HepG2 (cell line): ENCODE results near the gene IGFLR1. TPM values are rescaled to one million over a fixed set of nuclear protein-coding genes. Genes with fewer than 3 reads are reported as not detected.

ENCODE experiments used
- ATAC-seq: fragments of 200-7000 bp; cut with Tn5 transposase; 3 replicates; pipeline ENCODE4 v1.9.1; 2020; ENCODE audit warnings: mild to moderate bottlenecking, moderate library complexity
- BruUV-seq: library from RNA; stranded (reverse); fragments of 400-500 nt; replicated peaks from 2 replicates; lab custom pipeline; 2021; lab: Mats Ljungman, UMichigan
- CTCF ChIA-PET: fragments of 300-600 bp; formaldehyde crosslinking; extraction: SDS; loops from one replicate; lab custom pipeline; 2021; ENCODE audit warnings: low total read pairs, inconsistent platforms, low intra/inter-chr PET ratio; lab: Yijun Ruan, JAX
- POLR2A ChIA-PET: fragments of 350-600 bp; sonication (Branson Sonifier 250); formaldehyde crosslinking; loops from one replicate; lab custom pipeline; 2020; ENCODE audit warnings: antibody characterized with exemption, inconsistent platforms; lab: Yijun Ruan, JAX
- DNase-seq: peaks from one replicate; pipeline ENCODE4 v3.0.0-alpha.2; 2015; ENCODE audit warnings: low spot score
- FAIRE-seq: peaks from 3 replicates; lab custom pipeline; 2011; peaks lifted over from hg19 to GRCh38; lab: Jason Lieb, UNC
- H2AFZ ChIP-seq: one replicate; pipeline ENCODE4 v1.6.1; 2011; ENCODE audit warnings: low read length, inconsistent platforms
- H3K27ac ChIP-seq: fragments of 300-600 bp; 3 replicates; pipeline ENCODE4 v1.8.0; 2011; ENCODE audit warnings: mixed run types, mild to moderate bottlenecking, mixed read lengths, low read length, inconsistent platforms; ENCODE audit not compliant: insufficient read depth; ENCODE audit errors: extremely low read length
- H3K27me3 ChIP-seq, 2 experiments: fragments of 200-600 bp in 1 of 2; 2 replicates in 1 of 2; 3 replicates in 1 of 2; pipeline versions ENCODE4 v1.6.0 to v1.8.0; 2011; ENCODE audit warnings: low read length in 2 of 2, mild to moderate bottlenecking in 2 of 2, moderate library complexity in 2 of 2, inconsistent platforms in 1 of 2; ENCODE audit not compliant: insufficient read depth in 2 of 2, control insufficient read depth in 1 of 2
- H3K36me3 ChIP-seq, 2 experiments: fragments of 200-600 bp in 1 of 2; replicated peaks in 1 of 2; 2 replicates in 1 of 2; 3 replicates in 1 of 2; pipeline versions ENCODE4 v1.5.1 to v1.8.0; 2011; ENCODE audit warnings: low read length in 2 of 2, inconsistent platforms in 1 of 2; ENCODE audit not compliant: insufficient read depth in 2 of 2, control insufficient read depth in 1 of 2
- H3K4me1 ChIP-seq: 2 replicates; pipeline ENCODE4 v1.5.1; 2012; ENCODE audit warnings: low read length, inconsistent platforms; ENCODE audit not compliant: insufficient read depth
- H3K4me2 ChIP-seq: 2 replicates; pipeline ENCODE4 v1.6.0; 2011; ENCODE audit warnings: low read depth, low read length, inconsistent platforms
- H3K4me3 ChIP-seq, 3 experiments: fragments of 200-600 bp in 1 of 3; sonication (generic), shearing (Covaris generic) in 1 of 3; replicated peaks in 1 of 3; 2 replicates each; pipeline ENCODE4 v1.5.1; 2011 to 2016; ENCODE audit warnings: low read length in 3 of 3, inconsistent platforms in 2 of 3, low read depth in 2 of 3, mild to moderate bottlenecking in 2 of 3, control low read depth in 1 of 3, mixed read lengths in 1 of 3; ENCODE audit not compliant: insufficient read depth in 1 of 3
- H3K79me2 ChIP-seq: one replicate; pipeline ENCODE4 v1.6.1; 2011; ENCODE audit warnings: low read length, inconsistent platforms; ENCODE audit not compliant: insufficient read depth
- H3K9ac ChIP-seq: 2 replicates; pipeline ENCODE4 v1.6.0; 2011; ENCODE audit warnings: mild to moderate bottlenecking, low read depth, low read length, inconsistent platforms; ENCODE audit not compliant: insufficient read depth
- H3K9me3 ChIP-seq: 2 replicates; pipeline ENCODE4 v1.5.1; 2012; ENCODE audit warnings: mild to moderate bottlenecking, low read length
- H4K20me1 ChIP-seq: 2 replicates; pipeline ENCODE4 v1.6.0; 2011; ENCODE audit warnings: inconsistent platforms, mild to moderate bottlenecking, low read length, moderate library complexity; ENCODE audit not compliant: insufficient read depth
- ARNT ChIP-seq: fragments of 450-650 bp; IDR thresholded peaks from 2 replicates; pipeline ENCODE4 v1.6.1; 2017
- ATM ChIP-seq: fragments of 450-650 bp; IDR thresholded peaks from 2 replicates; pipeline ENCODE4 v1.7.1; 2017; ENCODE audit warnings: mild to moderate bottlenecking, borderline replicate concordance
- BRD4 ChIP-seq: sonication (generic); formaldehyde crosslinking; IDR thresholded peaks from 2 replicates; pipeline ENCODE4 v1.4.0; 2020; ENCODE audit warnings: missing genetic modification reagents
- ELF3 ChIP-seq: IDR thresholded peaks from 2 replicates; pipeline ENCODE4 v1.6.1; 2016; ENCODE audit warnings: missing genetic modification reagents, missing compliant biosample characterization
- FOXK1 ChIP-seq: sonication (generic); formaldehyde crosslinking; IDR thresholded peaks from 2 replicates; pipeline ENCODE4 v1.4.0; 2020; ENCODE audit warnings: low read depth, missing genetic modification reagents, borderline replicate concordance
- HNRNPL ChIP-seq: fragments of 200-400 bp; formaldehyde crosslinking; IDR thresholded peaks from 2 replicates; pipeline ENCODE4 v1.6.1; 2017; ENCODE audit warnings: mild to moderate bottlenecking, low read depth, low read length
- JUND ChIP-seq: sonication (generic); formaldehyde crosslinking; IDR thresholded peaks from 2 replicates; pipeline ENCODE4 v1.8.0; 2022; ENCODE audit warnings: mild to moderate bottlenecking, missing genetic modification reagents
- KDM6A ChIP-seq: IDR thresholded peaks from 2 replicates; pipeline ENCODE4 v1.6.1; 2016; ENCODE audit warnings: low read depth
- RBM22 ChIP-seq: fragments of 200-400 bp; formaldehyde crosslinking; optimal IDR thresholded peaks from 2 replicates; pipeline ENCODE3; 2017; ENCODE audit warnings: mild to moderate bottlenecking, low read length, moderate library complexity
- RFXAP ChIP-seq: sonication (generic); formaldehyde crosslinking; IDR thresholded peaks from 2 replicates; pipeline ENCODE4 v1.4.0; 2020; ENCODE audit warnings: missing genetic modification reagents, borderline replicate concordance
- RNF2 ChIP-seq: fragments of 450-650 bp; conservative IDR thresholded peaks from 2 replicates; pipeline ENCODE4 v1.6.1; 2016; ENCODE audit warnings: low read depth
- TCF12 ChIP-seq, 2 experiments: fragments of 450-650 bp in 1 of 2; sonication (generic) in 1 of 2; formaldehyde crosslinking in 1 of 2; IDR thresholded peaks; 2 replicates each; pipeline versions ENCODE4 v1.6.1 to v1.8.0; 2017 to 2022; ENCODE audit warnings: antibody characterized with exemption in 1 of 2, mild to moderate bottlenecking in 1 of 2, missing genetic modification reagents in 1 of 2, moderate library complexity in 1 of 2
- TSC22D2 ChIP-seq: sonication (generic); formaldehyde crosslinking; IDR thresholded peaks from 2 replicates; pipeline ENCODE4 v1.5.1; 2020; ENCODE audit warnings: missing genetic modification reagents, mild to moderate bottlenecking, borderline replicate concordance
- ZBTB38 ChIP-seq: sonication (generic); formaldehyde crosslinking; IDR thresholded peaks from 2 replicates; pipeline ENCODE4 v1.5.1; 2020; ENCODE audit warnings: mild to moderate bottlenecking, missing genetic modification reagents
- ZNF20 ChIP-seq: sonication (generic); formaldehyde crosslinking; IDR thresholded peaks from 2 replicates; pipeline ENCODE4 v1.4.0; 2020; ENCODE audit warnings: mild to moderate bottlenecking, moderate library complexity, missing genetic modification reagents
- ZNF234 ChIP-seq: sonication (generic); formaldehyde crosslinking; conservative IDR thresholded peaks from 2 replicates; pipeline ENCODE4 v1.5.1; 2020; ENCODE audit warnings: mild to moderate bottlenecking, missing genetic modification reagents
- ZNF350 ChIP-seq: sonication (generic); formaldehyde crosslinking; IDR thresholded peaks from 2 replicates; pipeline ENCODE4 v1.4.0; 2020; ENCODE audit warnings: mild to moderate bottlenecking, low read depth, missing genetic modification reagents, borderline replicate concordance
- ZNF670 ChIP-seq: sonication (generic); formaldehyde crosslinking; IDR thresholded peaks from 2 replicates; pipeline ENCODE4 v1.8.0; 2022; ENCODE audit warnings: mild to moderate bottlenecking, missing genetic modification reagents, borderline replicate concordance
- WGBS: methylation state at CpG from one replicate; pipeline ENCODE4 v1.1.6; 2017; ENCODE audit warnings: low lambda C conversion rate; 5-methylcytosine and 5-hydroxymethylcytosine counted together
- in situ Hi-C: cut with HindIII; loops from 2 replicates; pipeline ENCODE4 v1.10.0; 2017; ENCODE audit warnings: low pct_unique_long_range_greater_than_20kb; ENCODE audit not compliant: extremely low pct_ligation_motif_present
- intact Hi-C: fragments of 100-400 bp; cut with micrococcal nuclease; formaldehyde crosslinking; loops from one replicate; pipeline ENCODE4 v1.10.0; 2022; ENCODE audit not compliant: unreplicated experiment
- polyA plus RNA-seq, 8 experiments: library from polyadenylated mRNA; depleted of rRNA in 3 of 8; stranded (reverse) in 7 of 8; unstranded in 1 of 8; fragments of >200 nt; fragmentation: Illumina TruSeq in 4 of 8; extraction: Trizol in 4 of 8; gene quantifications; 2 replicates each; pipeline versions ENCODE4 v1.2.1 to v1.2.3, GENCODE V29; 2011 to 2016; ENCODE audit warnings: low read depth in 4 of 8, missing spikeins in 1 of 8, mixed read lengths in 1 of 8; ENCODE audit not compliant: insufficient read depth in 1 of 8
- total RNA-seq, 5 experiments: library from RNA; depleted of rRNA; stranded (reverse); fragments of >200 nt; fragmentation: Illumina TruSeq; extraction: Trizol; gene quantifications; 2 replicates each; pipeline ENCODE4 v1.2.3, GENCODE V29; 2016; ENCODE audit warnings: low read depth in 1 of 5
- TF ChIP-seq, protein P1 (sequence below): sonication (generic); formaldehyde crosslinking; conservative IDR thresholded peaks from 2 replicates; pipeline ENCODE4 v1.5.0; 2020; ENCODE audit warnings: missing genetic modification reagents
- TF ChIP-seq, protein P2 (sequence below), 2 experiments: fragments of 450-650 bp in 1 of 2; sonication (generic) in 1 of 2; formaldehyde crosslinking; IDR thresholded peaks; 2 replicates each; pipeline versions ENCODE4 v1.5.0 to v1.8.0; 2020 to 2022; ENCODE audit warnings: mild to moderate bottlenecking in 1 of 2, missing genetic modification reagents in 1 of 2

The IGFLR1 gene
- total and polyA plus RNA-seq, 2 of the 13 experiments (the other 11 are each of a cell fraction or from before 2014, with no cell fraction given), result 5.4 to 8.9 TPM

DNA sequence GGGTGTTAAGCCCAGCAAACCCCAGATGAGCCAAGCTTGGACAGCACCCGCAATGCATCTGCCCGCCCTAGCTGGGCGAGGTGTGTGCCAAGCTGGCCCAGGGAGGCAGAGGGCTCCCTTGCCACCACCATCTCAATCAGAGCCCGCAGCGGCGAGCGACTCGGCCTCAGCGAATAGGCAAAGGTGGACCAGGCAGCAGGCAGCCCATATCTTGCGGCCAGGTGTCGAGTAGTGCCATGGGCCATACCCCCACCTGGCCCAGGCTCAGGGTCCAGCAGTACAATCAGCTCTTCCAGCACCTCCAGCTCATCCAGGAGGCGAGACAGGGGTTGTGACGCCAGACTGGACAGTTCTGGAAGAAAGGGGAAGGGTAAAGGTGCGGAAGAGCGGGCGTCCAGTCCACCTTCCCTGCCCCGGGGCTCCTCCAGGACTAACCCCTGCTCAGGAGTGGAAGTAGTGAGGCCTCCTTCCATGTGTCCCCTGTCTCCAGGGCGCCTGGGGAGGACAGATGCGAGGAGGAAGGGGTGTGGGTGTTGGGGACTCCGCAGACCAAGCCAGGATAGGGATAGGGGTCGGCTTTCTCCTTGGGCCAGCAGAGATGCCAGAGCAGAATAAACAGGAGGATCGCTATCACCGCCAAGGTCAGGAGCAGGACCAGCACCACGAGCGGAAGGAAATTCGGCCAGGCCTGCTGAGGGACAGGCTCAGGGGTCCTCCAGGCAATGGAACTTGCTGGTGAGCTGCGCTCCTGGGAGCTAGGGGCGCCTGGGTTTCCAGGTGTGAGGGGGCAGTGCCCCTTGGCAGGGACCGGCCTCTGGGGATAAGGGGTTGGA lies 2.8 kb downstream of the IGFLR1 start (continued):
- TF ChIP-seq RBM22, result peak; percentile 34
- TF ChIP-seq KDM6A (CRISPR knock-in tag), result no peak
- 0 out of 2 replicates have a peak, but pooled peaks have one; percentile 46 for TF ChIP-seq HNRNPL
- TF ChIP-seq, all 625 proteins: peak for 8

DNA sequence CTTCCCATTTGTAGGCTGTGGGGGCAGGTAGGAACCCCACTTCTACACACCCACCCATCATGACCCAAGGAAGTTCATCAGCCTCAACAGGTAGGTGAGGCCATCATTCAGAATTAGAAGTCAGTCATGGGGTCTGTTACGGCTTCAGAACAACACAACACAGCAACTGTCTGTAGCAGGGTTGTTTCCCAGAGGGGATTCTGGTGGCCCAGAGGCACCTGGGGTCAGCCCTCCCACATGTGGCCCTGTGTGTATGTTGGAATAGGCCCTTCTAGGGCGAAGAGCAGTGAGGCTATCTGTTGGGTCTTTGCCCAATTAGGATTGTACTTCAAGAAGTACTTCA lies 3.4 kb downstream of the IGFLR1 start:
- ATAC-seq (no peak), DNase-seq (no peak), FAIRE-seq (no peak)
- no peaks in the 10 kb centered on the region for H4K20me1 ChIP-seq
- H3K27me3 ChIP-seq, result no peaks in the 10 kb centered on the region
- WGBS, result 100% methylated on average over 1 of the region's 2 CpGs
- CTCF ChIA-PET, result no interaction called here
- intact Hi-C loops (no loop called here), in situ Hi-C loops (no loop called here)
- no peaks in the 10 kb centered on the region for H3K79me2 ChIP-seq
- H3K27ac ChIP-seq, result no peak overlapping the region
- peaks cover 21% of the 10 kb centered on the region for H3K4me1 ChIP-seq
- no TSS peak for BruUV-seq
- H3K4me3 ChIP-seq, result no peak overlapping the region
- H2AFZ ChIP-seq, result no peak overlapping the region
- H3K36me3 ChIP-seq, result peaks cover 20 to 49% of the 10 kb centered on the region in 2 experiments; a peak in 4 of 5 replicates
- TF ChIP-seq RFXAP (no peak), JUND (no peak), ARNT (no peak), ZNF20 (no peak), ZNF670 (CRISPR knock-in tag) (no peak), ELF3 (no peak), FOXK1 (CRISPR knock-in tag) (no peak), ZNF350 (CRISPR knock-in tag) (no peak), RNF2 (no peak), ZBTB38 (CRISPR knock-in tag) (no peak), BRD4 (CRISPR knock-in tag) (no peak), TSC22D2 (no peak), ATM (no peak), TCF12 (IDR thresholded peaks at IDR 0.05) (no peak), TCF12 (CRISPR knock-in tag; IDR thresholded peaks at IDR 0.05) (no peak), ZNF234 (CRISPR knock-in tag) (no peak)
- TF ChIP-seq, protein P1, sequence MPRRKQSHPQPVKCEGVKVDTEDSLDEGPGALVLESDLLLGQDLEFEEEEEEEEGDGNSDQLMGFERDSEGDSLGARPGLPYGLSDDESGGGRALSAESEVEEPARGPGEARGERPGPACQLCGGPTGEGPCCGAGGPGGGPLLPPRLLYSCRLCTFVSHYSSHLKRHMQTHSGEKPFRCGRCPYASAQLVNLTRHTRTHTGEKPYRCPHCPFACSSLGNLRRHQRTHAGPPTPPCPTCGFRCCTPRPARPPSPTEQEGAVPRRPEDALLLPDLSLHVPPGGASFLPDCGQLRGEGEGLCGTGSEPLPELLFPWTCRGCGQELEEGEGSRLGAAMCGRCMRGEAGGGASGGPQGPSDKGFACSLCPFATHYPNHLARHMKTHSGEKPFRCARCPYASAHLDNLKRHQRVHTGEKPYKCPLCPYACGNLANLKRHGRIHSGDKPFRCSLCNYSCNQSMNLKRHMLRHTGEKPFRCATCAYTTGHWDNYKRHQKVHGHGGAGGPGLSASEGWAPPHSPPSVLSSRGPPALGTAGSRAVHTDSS (CRISPR knock-in tag), result no peak
- TF ChIP-seq, protein P2, sequence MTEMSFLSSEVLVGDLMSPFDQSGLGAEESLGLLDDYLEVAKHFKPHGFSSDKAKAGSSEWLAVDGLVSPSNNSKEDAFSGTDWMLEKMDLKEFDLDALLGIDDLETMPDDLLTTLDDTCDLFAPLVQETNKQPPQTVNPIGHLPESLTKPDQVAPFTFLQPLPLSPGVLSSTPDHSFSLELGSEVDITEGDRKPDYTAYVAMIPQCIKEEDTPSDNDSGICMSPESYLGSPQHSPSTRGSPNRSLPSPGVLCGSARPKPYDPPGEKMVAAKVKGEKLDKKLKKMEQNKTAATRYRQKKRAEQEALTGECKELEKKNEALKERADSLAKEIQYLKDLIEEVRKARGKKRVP (CRISPR knock-in tag; IDR thresholded peaks at IDR 0.05), result no peak
- no peak overlapping the region for H3K9ac ChIP-seq
- POLR2A ChIA-PET, result interaction anchor here (2.2 to 4.6 kb wide), 2 partner anchors 9 to 19 kb away, joined by 10 to 69 read pairs; partner anchors contain the start of gene LIN37
- no peak overlapping the region for H3K4me2 ChIP-seq
- no peaks in the 10 kb centered on the region for H3K9me3 ChIP-seq
